H1 (cell line): ENCODE data around the gene GNA12. TPM values are rescaled to one million over a fixed set of nuclear protein-coding genes. Genes with fewer than 3 reads are reported as not detected.

ENCODE experiments used
- JUND ChIP-seq: IDR thresholded peaks from 2 replicates; pipeline ENCODE4 v1.6.1; 2011; ENCODE audit warnings: mild to moderate bottlenecking, improper control_type of control experiment, low read length
- NRF1 ChIP-seq: IDR thresholded peaks from 2 replicates; pipeline ENCODE4 v1.6.1; 2011; ENCODE audit warnings: mild to moderate bottlenecking, low read depth, low read length, improper control_type of control experiment
- YY1 ChIP-seq: IDR thresholded peaks from 2 replicates; pipeline ENCODE4 v1.6.1; 2011; ENCODE audit warnings: low read depth, mild to moderate bottlenecking, low read length
- polyA plus RNA-seq, 7 experiments: library from polyadenylated mRNA; depleted of rRNA in 3 of 7; stranded (reverse) in 5 of 7; unstranded in 2 of 7; fragments of >200 nt in 5 of 7; fragments of 200-250 nt in 2 of 7; gene quantifications; 1 replicate in 5 of 7; 2 replicates in 1 of 7; 4 replicates in 1 of 7; pipeline versions ENCODE4 v1.2.1 to v1.2.3, GENCODE V29; 2011 to 2013; ENCODE audit warnings: missing spikeins in 2 of 7, mixed read lengths in 2 of 7
- total RNA-seq: library from RNA; stranded (reverse); fragmentation: NEBNext Ultra II Directional; extraction: Animal tissue kit (Norgen Biotek cat#: 25700); gene quantifications from 2 replicates; pipeline ENCODE4 v1.2.1, GENCODE V29; 2021
- TF ChIP-seq, protein P1 (sequence below): IDR thresholded peaks from 2 replicates; pipeline ENCODE4 v1.6.1; 2011; ENCODE audit warnings: low read depth, mild to moderate bottlenecking, low read length; ENCODE audit not compliant: insufficient read depth
- TF ChIP-seq, protein P2 (sequence below): IDR thresholded peaks from 2 replicates; pipeline ENCODE4 v1.6.1; 2012; ENCODE audit warnings: inconsistent platforms

The GNA12 gene
- total and polyA plus RNA-seq, 2 of the 8 experiments (the other 6 are each of a cell fraction or from before 2014, with no cell fraction given) = 96.5 to 109 TPM

DNA sequence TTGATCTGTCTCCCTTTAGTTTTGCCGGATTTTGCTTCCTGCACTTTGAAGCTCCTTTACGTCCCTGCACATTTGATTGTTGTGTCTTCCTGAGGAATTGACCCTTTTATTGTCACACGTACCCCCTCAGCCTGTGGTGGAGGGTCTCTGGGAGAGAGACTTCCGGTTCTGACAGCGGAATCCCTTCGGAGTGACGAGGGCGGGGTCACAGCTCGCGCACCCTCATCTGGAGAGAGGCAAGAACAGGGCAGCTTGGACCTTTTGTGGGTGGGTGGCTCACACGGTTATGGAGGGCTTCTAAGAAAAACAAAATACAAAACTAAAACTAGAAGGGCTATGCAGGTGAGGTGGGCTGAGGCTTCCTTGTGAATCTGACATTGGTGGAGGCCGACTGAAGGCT, 130.1 kb downstream of the GNA12 start (continued):
- no peak for TF ChIP-seq NRF1
- no peak for TF ChIP-seq JUND
- no peak for TF ChIP-seq YY1
- TF ChIP-seq, protein P1, sequence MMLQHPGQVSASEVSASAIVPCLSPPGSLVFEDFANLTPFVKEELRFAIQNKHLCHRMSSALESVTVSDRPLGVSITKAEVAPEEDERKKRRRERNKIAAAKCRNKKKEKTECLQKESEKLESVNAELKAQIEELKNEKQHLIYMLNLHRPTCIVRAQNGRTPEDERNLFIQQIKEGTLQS = no peak
- TF ChIP-seq, protein P2, sequence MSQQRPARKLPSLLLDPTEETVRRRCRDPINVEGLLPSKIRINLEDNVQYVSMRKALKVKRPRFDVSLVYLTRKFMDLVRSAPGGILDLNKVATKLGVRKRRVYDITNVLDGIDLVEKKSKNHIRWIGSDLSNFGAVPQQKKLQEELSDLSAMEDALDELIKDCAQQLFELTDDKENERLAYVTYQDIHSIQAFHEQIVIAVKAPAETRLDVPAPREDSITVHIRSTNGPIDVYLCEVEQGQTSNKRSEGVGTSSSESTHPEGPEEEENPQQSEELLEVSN = no peak
